Sciatic nerve (tissue), 2 donors: Measurements from ENCODE around the gene TSPEAR. TPM values are rescaled to one million over a fixed set of nuclear protein-coding genes. Genes with fewer than 3 reads are reported as not detected.
"Not testable (repeated sequence)": the region's sequence is repeated elsewhere in the genome, so short reads cannot be mapped to it uniquely, and the experiment has no call there.

Experiments
- ATAC-seq: fragments of 200-7000 bp; cut with Tn5 transposase; one replicate; pipeline ENCODE4 v1.9.1; 2020; ENCODE audit warnings: mild to moderate bottlenecking, moderate library complexity
- DNase-seq: peaks from one replicate; pipeline ENCODE4 v3.0.0-alpha.2; 2020; ENCODE audit warnings: low spot score
- intact Hi-C: fragments of 100-400 bp; cut with DNase I; formaldehyde crosslinking; loops from one replicate; pipeline ENCODE4 v1.14.2; 2022
- total RNA-seq: library from RNA; stranded (reverse); fragmentation: NEBNext Ultra II Directional; extraction: Animal tissue kit (Norgen Biotek cat#: 25700); gene quantifications from one replicate; pipeline ENCODE4 v1.2.1, GENCODE V29; 2021
- donor health status: DM: no; HTN: no; CAD: no.
- donor health status: DM: no; HTN: no; CAD: no.

TSPEAR gene
- total RNA-seq, 1 donor from 2014 or later, result not detected

DNA sequence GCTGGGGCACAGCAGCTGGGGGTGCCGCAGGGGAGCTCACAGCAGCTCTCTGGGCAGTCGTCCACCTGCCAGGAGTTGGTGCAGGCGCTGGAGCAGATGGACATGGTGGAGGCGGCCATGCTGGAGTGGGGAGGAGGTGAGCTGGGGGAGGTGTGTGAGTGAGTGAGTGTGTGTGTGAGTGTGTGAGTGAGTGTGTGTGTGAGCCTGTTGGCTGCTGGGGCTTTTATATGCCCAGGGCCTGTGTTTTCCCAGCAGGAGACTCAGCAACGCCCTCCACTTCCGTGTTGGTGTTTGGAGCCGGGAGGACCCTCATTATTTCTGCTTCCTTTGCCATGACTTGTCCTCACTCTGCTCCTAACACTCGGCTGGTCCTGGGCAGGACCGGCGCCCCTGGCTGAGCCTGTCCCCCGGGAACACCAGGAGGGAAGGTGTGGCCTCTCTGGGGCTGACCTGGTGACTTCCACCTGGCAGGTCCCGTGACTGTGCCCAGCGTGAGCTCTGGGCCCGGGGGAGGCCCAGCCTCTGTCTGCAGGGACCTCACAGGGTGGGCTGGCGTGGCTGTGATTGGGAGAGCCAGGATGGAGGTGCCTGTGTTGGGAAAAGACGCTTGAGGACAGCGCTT is 159.9 kb downstream of the TSPEAR start, which contains the start of gene KRTAP10-2:
KRTAP10-2 (minus strand) TSS at position 166 of the 622 bp plus-strand sequence; CDS start at position 119, 47 bp downstream.
- DNase-seq (peak; percentile 38), ATAC-seq (no peak)
- intact Hi-C loops, result no loop called here

DNA sequence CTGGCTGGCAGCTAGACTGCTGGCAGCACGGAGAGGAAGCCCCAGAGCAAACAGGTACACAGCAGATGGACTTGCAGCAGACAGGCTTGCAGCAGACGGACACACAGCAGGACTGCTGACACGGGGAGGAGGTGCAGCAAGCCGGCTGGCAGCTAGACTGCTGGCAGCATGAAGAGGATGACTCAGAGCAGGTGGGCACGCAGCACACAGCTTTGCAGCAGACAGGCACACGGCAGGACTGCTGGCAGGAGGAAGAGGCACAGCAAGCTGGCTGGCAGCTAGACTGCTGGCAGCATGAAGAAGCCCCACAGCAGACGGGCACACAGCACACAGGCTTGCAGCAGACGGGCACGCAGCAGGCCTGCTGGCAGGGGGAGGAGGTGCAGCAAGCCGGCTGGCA is 160.6 kb downstream of the TSPEAR start:
- intact Hi-C loops, result no loop called here
- DNase-seq, result peak; percentile 33
- ATAC-seq, result no peak

DNA sequence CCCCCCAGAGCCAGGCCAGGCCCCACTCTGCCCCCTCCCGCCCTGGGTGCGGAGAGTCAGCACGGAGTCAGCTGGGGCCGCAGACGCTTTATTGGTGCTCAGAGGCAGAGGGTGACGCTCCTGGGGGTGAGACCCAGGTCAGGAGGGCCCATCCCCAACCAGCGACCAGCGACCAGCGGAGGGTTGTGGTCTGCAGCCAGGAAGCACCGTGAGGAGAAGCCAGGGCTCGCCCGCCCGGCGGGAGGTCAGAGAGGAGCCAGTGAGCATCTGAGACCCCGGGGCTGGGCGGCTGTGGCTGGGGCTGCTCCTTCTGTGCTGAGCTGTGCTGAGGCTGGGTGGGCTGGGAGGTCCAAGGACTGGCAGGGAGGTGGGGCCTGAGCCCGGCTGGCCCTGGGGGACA is 161.1 kb downstream of the TSPEAR start:
- ATAC-seq, intact Hi-C loops: not testable (repeated sequence)
- peak; percentile 40 for DNase-seq

DNA sequence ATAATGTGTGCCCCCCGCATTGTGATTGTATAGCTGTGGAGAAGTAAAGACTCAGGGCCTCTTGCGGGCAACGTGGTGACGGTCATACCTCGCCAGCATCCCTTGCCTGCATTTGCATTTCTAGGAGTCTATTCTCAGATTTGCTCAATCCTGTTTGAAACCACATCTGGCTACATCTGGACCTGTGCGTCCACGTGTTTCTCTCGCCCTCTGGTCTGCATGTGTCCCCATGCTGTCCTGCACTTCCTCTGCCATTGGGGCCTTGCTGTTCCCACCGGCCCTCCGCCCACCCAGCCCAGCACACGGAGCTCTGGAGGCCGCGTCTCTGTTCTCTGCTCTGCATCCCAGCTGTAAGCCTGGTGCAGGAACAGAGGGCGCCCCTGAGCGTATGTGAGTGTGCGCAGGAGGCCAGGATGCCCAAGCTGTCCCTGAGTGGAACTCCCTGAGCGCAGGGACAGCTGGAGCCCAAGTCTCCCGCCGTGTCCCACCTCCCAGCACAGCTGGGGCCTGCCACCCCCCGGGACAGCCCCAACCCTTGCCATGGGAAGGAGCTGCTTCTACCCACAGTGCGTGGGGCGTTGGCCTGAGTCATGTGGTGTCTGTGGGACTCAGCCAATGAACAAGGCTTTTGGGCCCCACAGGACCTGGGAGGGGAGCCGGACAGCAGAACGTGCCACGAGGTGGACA is 161.7 kb downstream of the TSPEAR start:
- ATAC-seq, result no peak
- intact Hi-C loops, result no loop called here
- DNase-seq, result peak; percentile 56

DNA sequence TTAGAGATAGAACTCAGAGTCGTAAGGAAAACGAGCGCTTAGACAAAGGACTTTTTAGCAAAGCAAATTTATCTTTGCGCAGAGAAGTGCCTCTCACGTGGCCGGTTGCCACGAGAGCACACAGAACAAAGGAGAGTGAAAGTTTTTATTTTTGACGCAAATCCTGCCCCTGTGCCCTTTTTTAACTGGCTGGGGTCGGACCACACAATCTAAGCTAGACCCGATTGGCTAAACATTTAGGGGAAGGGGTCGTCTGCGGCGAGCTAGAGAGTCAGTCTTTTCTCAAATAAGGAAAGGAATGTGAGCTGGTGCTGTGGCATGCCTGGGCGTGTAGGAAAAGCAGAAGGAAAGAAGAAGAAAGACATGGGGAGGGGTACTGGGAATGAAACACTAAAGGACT is 162.4 kb downstream of the TSPEAR start:
- DNase-seq, result no peak
- no peak for ATAC-seq
- intact Hi-C loops, result no loop called here

DNA sequence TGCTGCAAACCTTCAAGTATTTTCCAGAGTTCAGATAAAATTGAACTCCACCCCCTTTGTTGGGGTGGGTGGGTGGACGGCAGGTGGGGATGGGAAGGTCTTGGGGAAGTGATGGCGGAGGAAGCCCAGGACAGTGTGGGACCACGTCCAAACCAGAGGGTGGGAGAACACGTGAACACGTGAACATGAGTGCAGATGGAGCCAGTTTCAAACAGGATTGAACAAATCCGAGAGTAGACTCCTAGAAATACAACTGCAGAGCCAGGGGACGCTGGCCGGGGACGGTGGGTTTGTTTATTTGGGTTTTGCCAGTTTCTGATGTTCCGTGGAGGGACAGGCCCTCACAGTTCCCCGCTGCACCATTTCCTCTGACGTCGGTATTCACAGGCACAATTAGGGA is 163.0 kb downstream of the TSPEAR start:
- DNase-seq (no peak), ATAC-seq (no peak)
- intact Hi-C loops, result no loop called here

DNA sequence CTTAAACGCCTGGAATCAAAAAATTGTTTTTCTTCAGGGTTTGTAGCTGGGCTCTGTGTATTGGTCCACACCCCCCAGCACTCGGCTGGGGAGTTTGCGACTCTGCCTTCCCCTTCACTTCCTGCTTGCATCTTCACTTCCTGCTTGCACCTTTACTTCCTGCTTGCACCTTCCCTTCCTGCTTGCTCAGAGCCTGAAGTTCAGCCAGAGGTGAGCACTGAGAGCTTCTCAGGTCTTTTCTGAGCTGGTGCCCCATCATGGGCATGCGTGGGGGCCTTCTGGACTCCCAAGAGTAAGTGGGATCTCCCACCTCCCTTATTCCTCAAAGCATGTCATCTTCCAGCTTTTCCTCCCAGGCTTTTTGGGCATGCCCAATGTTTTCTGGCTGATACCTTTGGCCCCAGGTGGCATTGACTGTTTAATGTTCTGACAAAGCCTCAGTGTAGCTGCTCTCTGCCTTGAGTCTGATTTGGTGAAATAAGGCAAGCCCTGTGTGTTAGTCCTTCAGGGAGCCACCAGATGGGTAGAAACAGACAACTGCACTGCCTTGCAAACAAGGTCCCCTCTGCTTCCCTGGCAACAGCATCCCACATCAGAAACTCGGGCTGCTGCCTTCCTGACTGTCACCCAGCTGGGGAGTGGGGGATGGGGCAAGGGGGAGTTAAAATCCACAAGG is 163.6 kb downstream of the TSPEAR start:
- intact Hi-C loops, result no loop called here
- no peak for ATAC-seq
- DNase-seq, result no peak

DNA sequence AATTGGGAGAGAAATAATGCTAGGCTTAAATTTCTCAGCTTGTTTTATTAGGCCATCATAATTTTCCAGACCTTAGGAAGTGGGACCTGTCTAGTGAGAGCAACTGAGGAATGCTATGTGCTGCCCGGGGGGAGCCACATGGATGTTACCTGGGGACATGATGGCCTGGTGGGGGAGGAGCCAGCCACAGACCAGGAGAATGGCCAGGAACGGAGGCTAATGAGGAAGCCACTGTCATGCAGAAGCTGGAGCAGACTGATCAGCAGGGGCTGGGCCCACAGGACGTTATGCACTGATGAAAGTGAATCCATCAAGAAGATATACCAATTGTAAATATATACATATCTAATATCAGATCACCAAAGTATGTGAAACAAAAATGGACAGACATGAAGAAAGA is 166.8 kb downstream of the TSPEAR start:
- DNase-seq, result no peak
- intact Hi-C loops, result no loop called here

DNA sequence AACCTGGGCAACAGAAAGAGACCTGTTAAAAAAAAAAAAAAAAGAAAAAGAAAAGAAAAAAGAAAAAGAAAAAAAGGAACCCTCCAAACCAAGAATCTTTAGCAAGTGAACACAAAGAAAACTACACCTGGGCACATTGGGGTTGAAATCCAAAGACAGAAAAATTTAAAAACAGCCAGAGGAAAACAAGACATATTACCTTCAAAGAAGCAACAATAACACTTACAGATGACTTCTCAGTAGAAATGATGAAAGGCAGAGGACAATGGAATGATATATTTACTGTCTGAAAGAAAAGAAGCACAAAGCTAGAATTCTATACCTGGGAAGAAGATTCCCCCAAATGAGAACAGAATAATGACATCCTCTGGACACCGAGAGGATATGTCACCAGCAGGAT is 168.7 kb downstream of the TSPEAR start:
- DNase-seq (no peak), ATAC-seq (no peak)
- intact Hi-C loops, result no loop called here

More for the DNA sequence above, 166.8 kb downstream of the TSPEAR start:
- no peak for ATAC-seq

DNA sequence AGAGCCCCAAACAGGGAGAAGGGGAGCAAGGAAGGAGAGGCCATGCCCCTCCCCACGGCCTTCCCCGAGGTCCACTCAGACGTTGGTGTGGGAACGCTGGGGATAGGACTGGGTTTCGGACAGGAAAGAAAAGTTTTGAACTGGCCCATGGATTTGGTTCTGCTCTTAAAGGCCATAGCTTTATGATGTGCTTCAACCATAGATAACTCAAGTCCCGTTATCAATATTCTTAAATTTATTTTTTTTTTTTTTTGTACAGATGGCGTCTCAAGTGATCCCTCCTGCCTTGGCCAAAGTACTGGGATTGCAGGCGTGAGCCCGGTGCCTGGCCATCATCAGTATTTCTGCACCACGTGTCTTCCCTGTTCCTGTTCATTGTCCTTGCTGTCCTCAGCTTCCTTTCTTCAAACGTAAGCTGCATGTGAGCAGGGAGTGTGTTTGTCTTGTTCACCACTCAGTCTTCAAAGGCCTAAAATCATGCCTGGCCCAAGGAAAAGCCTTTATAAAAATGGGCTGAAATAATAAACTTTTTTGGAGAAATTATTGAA is 170.6 kb downstream of the TSPEAR start:
- DNase-seq (no peak), ATAC-seq (no peak)
- intact Hi-C loops, result no loop called here

DNA sequence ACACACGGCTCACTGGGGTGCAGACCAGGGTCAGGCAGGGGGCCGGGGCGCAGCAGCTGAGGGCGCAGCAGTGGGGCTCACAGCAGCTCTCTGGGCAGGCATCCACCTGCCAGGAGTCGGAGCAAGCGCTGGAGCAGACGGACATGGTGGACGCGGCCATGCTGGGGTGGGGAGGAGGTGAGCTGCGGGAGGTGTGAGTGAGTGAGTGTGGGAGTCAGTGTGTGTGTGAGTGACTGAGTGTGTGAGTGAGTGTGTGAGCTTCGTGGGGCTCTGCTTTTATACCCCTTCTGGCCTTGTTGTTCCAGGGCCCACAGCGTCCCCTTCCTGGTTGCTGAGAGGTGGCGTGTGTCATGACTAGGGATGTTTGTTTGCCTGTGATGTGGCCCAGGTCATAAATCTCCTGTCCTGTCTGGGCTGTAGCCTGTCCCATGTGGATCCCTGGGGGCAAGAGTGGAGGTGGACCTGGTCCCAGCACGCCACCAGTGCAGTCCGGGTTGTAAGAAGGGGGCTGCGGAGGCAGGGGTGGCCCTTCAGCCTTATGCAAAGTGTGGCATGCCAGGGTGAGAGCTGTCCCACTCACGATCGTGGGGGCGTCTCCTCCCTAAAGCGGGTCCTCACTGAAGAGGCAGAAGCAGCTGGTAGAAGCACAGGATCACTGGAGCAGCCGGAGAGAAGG is 171.2 kb downstream of the TSPEAR start, which contains the start of gene KRTAP10-1:
KRTAP10-1 (minus strand) TSS at position 205 of the 676 bp plus-strand sequence; CDS start at position 160, 45 bp downstream.
- ATAC-seq, result no peak
- intact Hi-C loops, result no loop called here
- DNase-seq, result peak; percentile 47

DNA sequence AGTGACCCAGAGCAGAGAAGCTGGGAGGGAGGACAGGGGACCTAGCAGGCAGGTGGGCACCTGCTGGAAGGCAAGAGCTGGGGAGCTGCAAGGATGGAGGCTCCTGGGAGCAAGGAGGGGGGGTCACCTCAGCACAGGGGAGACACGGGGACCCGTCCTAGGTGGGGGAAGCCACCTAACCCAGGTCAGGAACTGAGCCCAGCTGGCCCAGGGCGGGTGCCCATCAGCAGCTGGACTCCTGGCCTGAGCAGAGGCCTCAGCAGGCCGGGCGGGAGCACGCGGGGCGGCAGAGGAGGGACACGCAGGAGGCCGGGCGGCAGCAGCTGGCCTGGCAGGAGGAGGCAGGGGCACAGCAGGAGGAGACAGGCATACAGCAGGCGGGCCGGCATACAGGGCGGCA is 172.3 kb downstream of the TSPEAR start:
- DNase-seq (peak; percentile 41), ATAC-seq (no peak)
- intact Hi-C loops, result no loop called here

DNA sequence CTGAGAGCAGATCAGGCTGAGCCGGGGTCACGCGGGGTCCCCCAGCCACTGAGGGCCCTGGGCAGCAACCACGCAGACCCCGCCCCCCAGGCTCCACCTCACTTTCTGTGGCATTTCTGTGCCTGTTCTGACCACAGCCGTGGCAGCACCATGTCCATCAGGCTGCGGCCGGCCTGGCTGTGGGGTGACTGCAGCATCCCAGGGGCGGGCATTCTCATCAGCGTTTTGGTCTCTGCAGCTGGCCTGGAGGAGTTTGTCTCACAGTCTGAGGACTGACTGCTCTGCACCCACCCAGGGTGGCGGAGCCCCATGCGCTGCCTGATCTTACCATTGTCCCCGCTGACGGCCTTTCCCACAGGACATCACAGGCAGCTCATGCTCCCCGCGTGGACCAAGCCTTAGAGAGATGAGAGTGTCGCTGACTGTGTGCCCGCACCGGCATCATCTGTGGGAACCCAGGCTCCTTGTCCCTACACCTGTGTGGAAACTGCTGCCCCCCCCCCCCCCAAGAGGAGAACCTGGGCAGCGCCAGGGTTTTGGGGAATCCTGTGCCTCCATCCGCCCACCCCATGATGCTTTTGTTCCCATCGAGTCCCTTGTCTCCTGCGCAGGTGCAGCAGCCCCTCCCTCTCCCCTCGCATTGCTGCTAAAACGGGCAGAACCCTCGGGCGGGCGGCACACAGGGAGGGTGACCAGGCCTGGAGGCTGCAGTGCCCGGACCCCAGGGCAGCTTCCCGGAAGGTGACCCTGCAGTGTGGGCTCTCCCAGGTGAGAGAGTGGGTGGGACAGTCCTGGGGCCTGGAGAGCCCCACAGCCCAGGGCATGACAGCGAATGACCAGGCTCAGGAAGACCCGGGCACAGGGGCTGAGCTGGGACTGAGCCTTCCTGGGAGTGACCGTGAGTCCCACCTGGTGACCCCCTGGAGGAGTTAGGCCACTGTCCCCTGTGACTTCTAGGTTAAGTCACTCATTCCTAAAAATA is 173.2 kb downstream of the TSPEAR start:
- peak; percentile 45 for DNase-seq
- no peak for ATAC-seq
- intact Hi-C loops, result no loop called here

DNA sequence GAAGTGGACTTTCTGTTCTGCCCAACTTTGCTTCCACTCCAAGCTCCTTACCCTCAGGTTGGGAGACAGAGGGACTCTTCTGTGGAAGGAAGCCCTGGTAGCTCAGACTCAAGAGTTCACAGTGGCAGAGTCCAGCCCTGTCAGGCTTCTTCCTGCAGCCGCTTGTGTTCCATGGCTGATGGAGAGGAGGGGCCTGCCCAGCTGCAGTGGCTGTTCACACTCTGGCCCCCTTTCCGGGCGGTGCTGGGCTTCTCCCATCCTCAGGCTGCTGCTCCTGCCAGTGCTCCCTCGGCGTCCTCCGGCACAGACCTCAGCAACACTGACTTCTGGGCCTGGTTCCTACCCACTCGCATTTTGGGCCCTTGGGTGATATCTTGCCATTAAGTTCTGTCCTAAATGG is 175.4 kb downstream of the TSPEAR start:
- DNase-seq (peak; percentile 23), ATAC-seq (no peak)
- intact Hi-C loops, result no loop called here

DNA sequence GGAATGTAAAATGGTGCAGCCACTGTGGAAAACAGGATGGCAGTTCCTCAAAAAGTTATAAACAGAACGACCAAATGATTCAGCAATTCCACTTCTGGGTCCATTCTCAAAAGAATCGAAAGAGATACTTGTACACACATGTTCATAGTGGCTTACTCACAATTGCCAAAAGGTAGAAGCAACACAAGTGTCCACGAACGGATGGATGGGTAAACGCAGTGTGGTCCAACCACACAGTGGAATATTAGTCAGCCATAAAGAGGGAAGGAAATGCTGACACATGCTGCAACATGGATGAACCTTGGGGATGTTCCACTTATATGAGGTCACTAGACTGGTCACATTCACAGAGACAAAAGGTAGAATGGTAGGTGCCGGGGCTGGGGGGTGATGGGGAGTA is 176.7 kb downstream of the TSPEAR start:
- no peak for ATAC-seq
- intact Hi-C loops, result no loop called here
- peak; percentile 25 for DNase-seq

DNA sequence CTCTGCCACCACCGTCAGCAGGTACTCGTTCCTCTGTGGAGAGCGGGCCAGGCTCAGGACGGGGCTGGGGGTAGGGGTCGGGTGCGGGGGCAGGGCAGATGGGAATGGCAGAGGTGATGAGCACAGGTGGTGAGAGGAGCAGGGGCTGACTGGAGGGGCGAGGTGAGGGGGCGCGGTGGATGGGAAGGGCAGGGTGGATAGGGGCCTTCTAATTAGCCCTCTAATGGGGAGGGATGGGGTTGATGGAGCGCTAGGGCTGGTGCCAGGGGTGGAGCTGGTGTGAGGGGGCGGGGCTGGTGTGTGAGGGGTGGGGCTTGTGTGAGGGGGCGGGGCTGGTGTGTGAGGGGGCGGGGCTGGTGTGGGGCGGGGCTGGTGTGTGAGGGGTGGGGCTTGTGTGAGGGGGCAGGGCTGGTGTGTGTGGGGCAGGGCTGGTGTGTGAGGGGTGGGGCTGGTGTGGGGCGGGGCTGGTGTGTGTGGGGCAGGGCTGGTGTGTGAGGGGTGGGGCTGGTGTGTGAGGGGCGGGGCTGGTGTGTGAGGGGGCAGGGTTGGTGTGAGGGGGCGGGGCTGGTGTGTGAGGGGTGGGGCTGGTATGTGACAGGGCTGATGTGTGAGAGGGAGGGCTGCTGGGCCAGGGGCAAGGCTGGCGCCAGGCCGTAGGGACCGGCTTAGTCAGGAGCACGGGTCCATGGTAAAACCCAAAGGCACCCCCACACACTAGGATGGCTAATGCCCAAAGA is 177.3 kb downstream of the TSPEAR start:
- ATAC-seq (no peak), DNase-seq (peak; percentile 44)
- intact Hi-C loops, result no loop called here

DNA sequence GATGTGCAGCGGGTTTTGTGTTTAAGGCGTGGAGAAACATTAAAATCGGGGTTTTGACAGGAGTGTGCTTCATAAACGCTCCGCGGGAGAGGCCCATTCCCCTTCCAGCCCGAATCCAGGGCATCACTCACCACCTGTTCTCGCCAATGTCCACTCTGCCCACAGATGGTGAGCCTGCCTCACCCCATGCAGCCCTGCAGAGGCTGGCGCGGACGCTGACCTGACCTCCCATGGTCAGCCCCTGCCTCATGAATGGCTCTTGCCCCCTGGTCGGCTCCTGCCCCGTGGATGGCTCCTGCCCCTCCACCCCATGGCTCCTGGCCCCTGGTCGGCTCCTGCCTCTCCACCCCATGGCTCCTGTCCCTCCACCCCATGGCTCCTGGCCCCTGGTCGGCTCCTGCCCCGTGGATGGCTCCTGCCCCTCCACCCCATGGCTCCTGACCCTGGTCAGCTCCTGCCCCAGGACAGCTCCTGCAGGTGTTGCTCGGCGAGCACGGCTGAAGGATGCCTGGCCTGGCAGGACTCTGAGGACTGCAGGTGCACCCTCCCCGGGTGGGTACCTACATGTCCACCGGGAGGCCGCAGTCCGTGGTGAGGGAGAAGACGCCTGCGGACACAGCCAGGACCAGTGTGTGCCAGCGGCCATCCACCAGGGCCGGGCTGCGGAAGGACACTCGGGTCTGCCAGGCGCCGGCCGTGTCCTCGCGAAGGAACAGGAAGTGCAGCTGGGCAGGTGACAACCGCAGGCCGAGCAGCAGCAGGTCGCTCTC is 178.1 kb downstream of the TSPEAR start:
- ATAC-seq (no peak), DNase-seq (peak; percentile 46)
- intact Hi-C loops, result no loop called here
